Lower leg skin (tissue), 4 donors: ENCODE results near the gene OSTF1. TPM values are rescaled to one million over a fixed set of nuclear protein-coding genes. Genes with fewer than 3 reads are reported as not detected.

Source experiments
- DNase-seq, 2 donors: peaks; one replicate each; pipeline ENCODE4 v3.0.0-alpha.2; 2019; ENCODE audit warnings: low spot score in 2 of 2
- H3K4me3 ChIP-seq: fragments of 200-600 bp; sonication (generic); 2 replicates; pipeline ENCODE4 v1.5.1; 2017; ENCODE audit warnings: mild to moderate bottlenecking, low read depth; ENCODE audit not compliant: poor library complexity, severe bottlenecking
- CTCF ChIP-seq, 3 donors: fragments of 450-650 bp; IDR thresholded peaks; one replicate each; pipeline ENCODE4 v1.5.1; 2016; ENCODE audit warnings: antibody characterized with exemption in 3 of 3, mild to moderate bottlenecking in 3 of 3, moderate library complexity in 2 of 3
- POLR2A ChIP-seq, 2 donors: fragments of 450-650 bp; IDR thresholded peaks; one replicate each; pipeline ENCODE4 v1.6.1; 2016 to 2017; ENCODE audit warnings: antibody characterized with exemption in 2 of 2, mild to moderate bottlenecking in 1 of 2, moderate library complexity in 1 of 2
- WGBS, 2 donors: methylation state at CpG; one replicate each; pipeline ENCODE4 v1.1.5; 2018; 5-methylcytosine and 5-hydroxymethylcytosine counted together
- intact Hi-C: fragments of 100-400 bp; cut with DNase I; formaldehyde crosslinking; loops from one replicate; pipeline ENCODE4 v1.15.0; 2023; ENCODE audit warnings: low total_unique reads
- total RNA-seq, 4 donors: library from RNA; depleted of rRNA; stranded (reverse); fragments of >200 nt; gene quantifications; one replicate each; pipeline ENCODE4 v1.1.0, GENCODE V29; 2016

The OSTF1 gene
- total RNA-seq, 4 donors from 2014 or later: 53.5 to 64.3 (median 53.8) TPM

- intact Hi-C loops: no loop called here
- WGBS, 2 donors: 93 to 94% methylated on average over 2 of the region's 2 CpGs
- H3K4me3 ChIP-seq: no peak overlapping the region
Measured at GRCh38 chr9:75134495-75134894, 46.2 kb downstream of the OSTF1 start.

DNA sequence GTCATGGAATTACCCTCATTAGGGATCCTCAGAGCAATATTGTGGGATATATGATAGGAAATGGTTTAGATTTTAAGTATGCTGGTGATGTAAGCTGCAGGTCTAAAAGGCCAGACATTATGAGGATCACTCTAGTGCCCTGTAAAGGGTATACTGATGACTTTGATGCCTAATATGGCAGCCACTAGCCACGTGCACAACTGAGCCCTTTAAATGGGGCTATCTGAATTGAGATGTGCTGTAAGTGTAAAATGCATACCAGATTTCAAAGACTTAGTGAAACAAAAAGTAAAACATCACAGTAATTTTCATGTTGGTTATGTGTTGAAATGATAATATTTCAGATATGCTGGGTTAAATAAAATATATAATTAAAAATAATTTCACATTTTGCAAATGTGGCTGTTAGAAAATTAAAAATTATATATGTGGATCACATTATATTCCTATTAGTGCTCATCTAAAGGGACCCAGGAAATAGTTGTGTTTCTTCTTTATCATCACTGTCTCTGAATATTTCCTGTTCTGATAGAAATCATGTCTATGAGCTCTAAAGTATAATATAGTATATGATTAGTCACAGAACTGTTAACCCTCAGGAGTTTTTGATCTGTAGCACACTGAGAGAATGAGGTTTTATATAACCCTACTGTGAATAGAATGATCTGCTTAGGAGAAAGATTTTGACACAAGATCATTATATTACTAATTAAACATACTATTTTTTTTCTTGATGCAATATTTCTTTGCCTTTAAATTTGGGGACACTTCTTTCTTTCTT lies 50.1 kb downstream of the OSTF1 start:
- intact Hi-C loops: no loop called here
- no peak for TF ChIP-seq CTCF (IDR thresholded peaks at IDR 0.05)
- TF ChIP-seq POLR2A (IDR thresholded peaks at IDR 0.05): no peak
- 64 to 76% methylated on average over 1 of the region's 1 CpG for WGBS, 2 donors
- H3K4me3 ChIP-seq: no peak overlapping the region
- no peak for DNase-seq

More at GRCh38 chr9:75134495-75134894, 46.2 kb downstream of the OSTF1 start:
- no peak for DNase-seq
- TF ChIP-seq CTCF (IDR thresholded peaks at IDR 0.05) (no peak), POLR2A (IDR thresholded peaks at IDR 0.05) (no peak)

DNA sequence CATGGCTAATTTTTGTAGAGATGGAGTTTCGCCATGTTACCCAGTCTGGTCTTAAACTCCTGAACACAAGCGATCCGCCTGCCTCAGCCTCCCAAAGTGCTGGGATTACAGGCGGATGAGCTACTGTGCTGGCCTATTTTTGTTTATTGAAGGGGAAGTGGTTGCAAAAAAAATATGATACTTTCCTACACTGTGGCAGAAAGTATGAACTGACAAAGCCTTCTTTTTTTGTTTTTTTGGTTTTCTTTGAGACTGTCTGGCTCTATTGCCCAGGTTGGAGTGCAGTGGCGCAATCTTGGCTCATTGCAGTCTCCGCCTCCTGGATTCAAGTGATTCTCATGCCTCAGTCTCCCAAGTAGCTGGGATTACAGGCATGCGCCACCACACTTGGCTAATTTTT lies 50.9 kb downstream of the OSTF1 start:
- no peak overlapping the region for H3K4me3 ChIP-seq
- TF ChIP-seq POLR2A (IDR thresholded peaks at IDR 0.05): no peak
- no peak for TF ChIP-seq CTCF (IDR thresholded peaks at IDR 0.05)
- 84% methylated on average over 7 of the region's 7 CpGs for WGBS, 2 donors
- intact Hi-C loops: no loop called here
- DNase-seq: no peak

- WGBS, 2 donors: 84 to 89% methylated on average over 3 of the region's 3 CpGs
- TF ChIP-seq CTCF (IDR thresholded peaks at IDR 0.05): no peak
- no peak for TF ChIP-seq POLR2A (IDR thresholded peaks at IDR 0.05)
- DNase-seq: no peak
Measured at GRCh38 chr9:75140261-75140660, 51.9 kb downstream of the OSTF1 start.

GRCh38 chr9:75142202-75142601 lies 53.9 kb downstream of the OSTF1 start:
- intact Hi-C loops: no loop called here
- DNase-seq: no peak
- no peak for TF ChIP-seq CTCF (IDR thresholded peaks at IDR 0.05)
- TF ChIP-seq POLR2A (IDR thresholded peaks at IDR 0.05): no peak
- WGBS, 2 donors: 83 to 89% methylated on average over 2 of the region's 2 CpGs
- H3K4me3 ChIP-seq: no peak overlapping the region

More at GRCh38 chr9:75140261-75140660, 51.9 kb downstream of the OSTF1 start:
- no peak overlapping the region for H3K4me3 ChIP-seq
- intact Hi-C loops: no loop called here

- TF ChIP-seq POLR2A (IDR thresholded peaks at IDR 0.05) (no peak), CTCF (IDR thresholded peaks at IDR 0.05) (no peak)
- DNase-seq: no peak
- intact Hi-C loops: no loop called here
- H3K4me3 ChIP-seq: no peak overlapping the region
- 86 to 92% methylated on average over 3 of the region's 3 CpGs for WGBS, 2 donors
Measured at GRCh38 chr9:75146229-75146628, 57.9 kb downstream of the OSTF1 start.
